Measurements from ENCODE around the gene CTBP1.
"Not testable (repeated sequence)": the region's sequence is repeated elsewhere in the genome, so short reads cannot be mapped to it uniquely, and the experiment has no call there.

Gene CTBP1

GRCh38 chr4:1295405-1296055 lies 46.6 kb upstream of the CTBP1 start:
- no peak for TF ChIP-seq POLR2A (IDR thresholded peaks at IDR 0.05; ENCODE audit: extremely low read depth, insufficient read length)
- DNase-seq (ENCODE audit: low read depth), result no peak

GRCh38 chr4:1294891-1295290 lies 46.0 kb upstream of the CTBP1 start:
- no peak for DNase-seq (ENCODE audit: low read depth)
- TF ChIP-seq CTCF (IDR thresholded peaks at IDR 0.05; ENCODE audit: low read depth, low read length) (no peak), MAX (IDR thresholded peaks at IDR 0.05; ENCODE audit: low read depth, low read length) (no peak), POLR2A (IDR thresholded peaks at IDR 0.05; ENCODE audit: extremely low read depth, insufficient read length) (no peak), MYC (IDR thresholded peaks at IDR 0.05; ENCODE audit: low read depth, low read length) (no peak)

More at GRCh38 chr4:1295405-1296055, 46.6 kb upstream of the CTBP1 start:
- H3K4me3 ChIP-seq (ENCODE audit: low read depth, low read length), result no peak overlapping the region

GRCh38 chr4:1294424-1294823 lies 45.5 kb upstream of the CTBP1 start:
- TF ChIP-seq MAX (IDR thresholded peaks at IDR 0.05; ENCODE audit: low read depth, low read length), result no peak
- no peak for TF ChIP-seq POLR2A (IDR thresholded peaks at IDR 0.05; ENCODE audit: extremely low read depth, insufficient read length)
- DNase-seq (ENCODE audit: low read depth), result no peak
- H3K4me3 ChIP-seq (ENCODE audit: low read depth, low read length), result no peak overlapping the region

More at GRCh38 chr4:1294891-1295290, 46.0 kb upstream of the CTBP1 start:
- H3K4me3 ChIP-seq (ENCODE audit: low read depth, low read length), result no peak overlapping the region

GRCh38 chr4:1293991-1294390 lies 45.1 kb upstream of the CTBP1 start:
- DNase-seq (ENCODE audit: low read depth), result no peak
- no peak for TF ChIP-seq POLR2A (IDR thresholded peaks at IDR 0.05; ENCODE audit: extremely low read depth, insufficient read length)
- no peak for TF ChIP-seq CTCF (IDR thresholded peaks at IDR 0.05; ENCODE audit: low read depth, low read length)
- TF ChIP-seq MAX (IDR thresholded peaks at IDR 0.05; ENCODE audit: low read depth, low read length), result no peak
- TF ChIP-seq MYC (IDR thresholded peaks at IDR 0.05; ENCODE audit: low read depth, low read length), result no peak
- no peak overlapping the region for H3K4me3 ChIP-seq (ENCODE audit: low read depth, low read length)

GRCh38 chr4:1293531-1293941 lies 44.6 kb upstream of the CTBP1 start:
- no peak for TF ChIP-seq MAX (IDR thresholded peaks at IDR 0.05; ENCODE audit: low read depth, low read length)
- no peak for TF ChIP-seq CTCF (IDR thresholded peaks at IDR 0.05; ENCODE audit: low read depth, low read length)
- no peak for TF ChIP-seq POLR2A (IDR thresholded peaks at IDR 0.05; ENCODE audit: extremely low read depth, insufficient read length)
- no peak for TF ChIP-seq MYC (IDR thresholded peaks at IDR 0.05; ENCODE audit: low read depth, low read length)
- no peak for DNase-seq (ENCODE audit: low read depth)
- H3K4me3 ChIP-seq (ENCODE audit: low read depth, low read length), result no peak overlapping the region

GRCh38 chr4:1292703-1293011 lies 43.7 kb upstream of the CTBP1 start:
- not testable (repeated sequence) for DNase-seq (ENCODE audit: low read depth); H3K4me3 ChIP-seq (ENCODE audit: low read depth, low read length)

- DNase-seq (ENCODE audit: low read depth), result no peak
- no peak overlapping the region for H3K4me3 ChIP-seq (ENCODE audit: low read depth, low read length)
- TF ChIP-seq POLR2A (IDR thresholded peaks at IDR 0.05; ENCODE audit: extremely low read depth, insufficient read length) (no peak), MAX (IDR thresholded peaks at IDR 0.05; ENCODE audit: low read depth, low read length) (no peak), CTCF (IDR thresholded peaks at IDR 0.05; ENCODE audit: low read depth, low read length) (no peak), MYC (IDR thresholded peaks at IDR 0.05; ENCODE audit: low read depth, low read length) (no peak)
Measured at GRCh38 chr4:1291996-1292702, 43.2 kb upstream of the CTBP1 start.

Measured in NB4 (cell line).